Activated CD4-positive, alpha-beta T cell treated with anti-CD3 and anti-CD28 coated beads, Interleukin-2, amount 50 U/mL, for 16 hours (primary cell): ENCODE results near the gene SLC12A9.
A peak's percentile ranks its signal among the peaks of the same experiment; 100 is the strongest.

Experiments
- DNase-seq: peaks from one replicate; pipeline ENCODE4 v3.0.0-alpha.2; 2020

Gene SLC12A9

GRCh38 chr7:100885440-100886141 is 33.1 kb downstream of the SLC12A9 start:
- DNase-seq: no peak

- DNase-seq: no peak
These were observed 33.8 kb downstream of the SLC12A9 start for GRCh38 chr7:100886142-100886935.

GRCh38 chr7:100886936-100887515 is 34.5 kb downstream of the SLC12A9 start:
- DNase-seq: no peak

GRCh38 chr7:100887516-100888290 is 35.2 kb downstream of the SLC12A9 start:
- DNase-seq: peak; percentile 76

- no peak for DNase-seq
These were observed 35.9 kb downstream of the SLC12A9 start for GRCh38 chr7:100888291-100888987.

GRCh38 chr7:100888988-100889750 is 36.7 kb downstream of the SLC12A9 start, which contains the start of gene UFSP1:
Gene UFSP1 (minus strand): TSS chr7:100889715. CDS start chr7:100889271, 444 bp downstream.
- no peak for DNase-seq

- no peak for DNase-seq
These were observed 38.4 kb downstream of the SLC12A9 start for GRCh38 chr7:100890653-100891567.

- DNase-seq: no peak
These were observed 39.2 kb downstream of the SLC12A9 start for GRCh38 chr7:100891568-100892247.

- no peak for DNase-seq
These were observed 40.1 kb downstream of the SLC12A9 start for GRCh38 chr7:100892364-100893317.

- DNase-seq: no peak
These were observed 40.9 kb downstream of the SLC12A9 start for GRCh38 chr7:100893318-100893895.

- no peak for DNase-seq
These were observed 41.6 kb downstream of the SLC12A9 start for GRCh38 chr7:100893910-100894721.

GRCh38 chr7:100894860-100895700 is 42.6 kb downstream of the SLC12A9 start:
- peak; percentile 46 for DNase-seq

- DNase-seq: no peak
These were observed 43.1 kb downstream of the SLC12A9 start, which contains the start of gene ACHE for GRCh38 chr7:100895701-100895955. Gene ACHE (minus strand): TSS chr7:100895888. CDS start chr7:100894232, 1,656 bp downstream.

- no peak for DNase-seq
These were observed 43.6 kb downstream of the SLC12A9 start for GRCh38 chr7:100895956-100896731.

GRCh38 chr7:100896732-100897608 is 44.5 kb downstream of the SLC12A9 start:
- DNase-seq: no peak
